DMS 273 (cell line): Measurements from ENCODE around the gene TAF1C.

ENCODE experiments used
- DNase-seq: peaks from one replicate; lab custom pipeline; 2025; ENCODE audit not compliant: unreplicated experiment; lab: John Stamatoyannopoulos, UW

TAF1C gene

DNA sequence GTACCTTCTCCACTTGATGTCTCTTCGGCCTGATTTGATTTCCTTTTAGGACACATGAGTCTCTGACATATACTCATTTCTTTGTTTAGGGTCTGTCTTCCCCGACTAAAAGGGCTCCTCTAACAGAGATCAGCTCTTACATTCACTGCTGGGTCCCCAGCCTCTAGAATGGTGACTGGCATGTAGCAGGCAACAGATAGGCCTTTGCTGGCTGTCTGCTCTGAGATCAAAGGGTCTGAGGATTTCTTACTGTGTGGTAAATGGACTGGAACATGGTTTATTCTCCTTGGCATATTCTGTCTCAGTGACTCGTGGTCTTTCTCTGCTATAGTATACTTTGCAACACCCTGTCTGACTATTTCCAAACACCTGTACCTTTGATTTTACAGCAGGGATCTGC is 25.1 kb downstream of the TAF1C start:
- DNase-seq = no peak

DNA sequence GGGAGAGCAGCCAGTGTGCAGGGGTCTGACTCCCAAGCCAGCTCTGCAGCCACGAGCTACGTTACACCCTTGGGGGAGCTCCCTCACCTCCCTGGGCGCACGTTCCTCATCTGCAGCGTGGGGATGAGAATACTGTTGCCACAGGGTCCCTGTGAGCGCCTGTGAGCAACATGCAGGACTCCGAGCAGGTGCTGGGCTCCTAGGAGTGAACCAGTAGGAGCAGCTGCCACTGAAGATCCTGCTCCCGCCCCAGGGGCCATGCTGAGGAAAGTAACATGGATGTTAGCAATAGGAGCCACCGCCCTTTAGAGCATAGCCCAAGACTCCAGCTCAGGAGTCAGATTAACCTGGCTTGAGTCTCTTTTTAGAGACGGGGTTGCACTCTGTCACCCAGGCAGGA is 25.8 kb downstream of the TAF1C start:
- DNase-seq = no peak

DNA sequence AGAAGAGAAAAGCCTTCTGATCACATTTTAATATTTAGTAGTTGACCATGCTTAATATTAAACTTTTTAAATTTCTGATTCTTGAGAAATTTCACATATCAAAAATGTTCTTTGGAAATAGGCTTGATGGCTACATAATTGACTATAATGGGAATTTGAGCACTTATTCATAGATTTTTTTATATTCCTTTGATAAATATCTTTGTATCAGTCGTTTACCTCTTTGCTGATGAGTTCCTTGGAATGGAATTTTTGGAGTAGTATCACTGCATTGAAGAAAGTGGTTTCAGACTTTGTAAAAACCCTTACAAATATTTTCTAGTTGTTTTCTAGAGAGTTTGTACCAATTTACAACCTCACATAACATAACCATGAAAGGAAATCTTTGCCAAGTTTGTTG is 27.1 kb downstream of the TAF1C start:
- no peak for DNase-seq

DNA sequence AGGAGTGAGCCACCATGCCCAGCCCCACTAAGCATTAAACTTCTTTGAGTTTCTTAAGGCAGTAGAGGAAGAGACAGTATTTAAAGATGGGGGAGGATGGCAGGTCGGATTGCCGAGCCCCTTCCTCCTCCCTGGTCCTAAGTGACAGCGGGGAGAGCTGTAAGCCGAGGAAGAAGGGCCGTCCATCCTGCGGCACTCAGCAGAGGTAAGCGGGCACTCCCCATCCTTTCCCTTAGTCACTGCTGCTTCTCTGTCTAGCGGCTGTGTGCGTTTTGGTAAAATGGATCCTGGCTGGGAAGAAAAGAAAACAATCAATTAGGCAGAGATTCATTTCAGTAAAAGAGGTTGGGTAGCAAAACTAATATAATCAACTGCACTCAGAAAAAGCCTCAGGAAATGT is 27.9 kb downstream of the TAF1C start:
- no peak for DNase-seq

DNA sequence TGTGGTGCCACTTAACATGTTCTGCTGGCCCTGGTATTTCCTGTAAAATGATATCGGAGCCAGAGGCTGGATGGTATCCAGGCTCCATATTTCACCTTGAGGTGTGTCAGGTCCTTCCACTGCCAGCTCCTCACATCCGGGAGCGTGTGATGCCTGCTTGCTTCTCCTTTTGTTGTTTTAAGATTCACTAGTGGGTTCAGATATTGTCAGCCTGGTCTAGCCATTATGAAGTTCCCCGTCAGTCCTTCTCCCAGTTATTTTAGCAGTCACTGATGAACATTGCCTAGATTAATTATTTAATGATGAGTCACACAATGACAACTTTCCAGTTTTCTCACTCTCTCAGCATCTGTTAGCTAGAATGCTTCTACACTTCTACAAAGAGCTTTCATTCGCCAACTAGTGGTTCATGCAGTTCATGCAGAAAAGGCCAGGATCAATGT is 30.5 kb downstream of the TAF1C start:
- DNase-seq = peak; percentile 54

DNA sequence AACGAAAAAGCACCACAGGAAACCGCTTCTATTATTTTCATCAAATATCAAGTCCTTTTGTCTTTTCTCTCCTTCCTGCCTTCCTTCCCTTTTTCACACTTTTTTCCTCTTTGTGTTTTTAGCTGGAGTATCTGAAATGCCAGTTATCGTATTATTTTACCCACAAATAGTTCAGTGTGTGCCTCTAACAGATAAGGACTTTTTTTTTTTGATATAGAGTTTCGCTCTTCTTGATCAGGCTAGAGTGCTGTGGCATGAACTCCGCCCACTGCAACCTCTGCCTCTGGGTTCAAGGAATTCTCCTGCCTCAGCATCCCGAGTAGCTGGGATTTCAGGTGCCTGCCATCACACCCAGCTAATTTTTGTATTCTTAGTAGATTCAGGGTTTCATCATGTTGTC is 31.1 kb downstream of the TAF1C start:
- DNase-seq = no peak

DNA sequence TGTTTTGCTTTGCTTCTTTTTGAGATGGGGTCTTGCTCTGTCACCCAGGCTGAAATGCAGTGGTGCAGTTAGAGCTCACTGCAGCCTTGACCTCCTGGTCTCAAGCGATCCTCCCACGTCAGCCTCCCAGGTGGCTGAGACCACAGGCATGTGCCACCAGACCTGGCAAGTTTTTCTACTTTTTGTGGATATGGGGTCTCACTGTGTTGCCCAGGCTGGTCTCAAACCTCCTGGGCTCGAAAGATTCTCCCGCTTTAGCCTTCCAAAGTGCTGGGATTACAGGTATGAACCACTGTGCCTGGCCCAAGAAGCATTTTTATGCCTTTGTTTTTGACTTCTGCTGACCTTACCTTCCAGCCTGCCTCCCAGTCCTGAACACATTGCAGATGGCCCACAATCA is 31.6 kb downstream of the TAF1C start:
- DNase-seq = no peak

DNA sequence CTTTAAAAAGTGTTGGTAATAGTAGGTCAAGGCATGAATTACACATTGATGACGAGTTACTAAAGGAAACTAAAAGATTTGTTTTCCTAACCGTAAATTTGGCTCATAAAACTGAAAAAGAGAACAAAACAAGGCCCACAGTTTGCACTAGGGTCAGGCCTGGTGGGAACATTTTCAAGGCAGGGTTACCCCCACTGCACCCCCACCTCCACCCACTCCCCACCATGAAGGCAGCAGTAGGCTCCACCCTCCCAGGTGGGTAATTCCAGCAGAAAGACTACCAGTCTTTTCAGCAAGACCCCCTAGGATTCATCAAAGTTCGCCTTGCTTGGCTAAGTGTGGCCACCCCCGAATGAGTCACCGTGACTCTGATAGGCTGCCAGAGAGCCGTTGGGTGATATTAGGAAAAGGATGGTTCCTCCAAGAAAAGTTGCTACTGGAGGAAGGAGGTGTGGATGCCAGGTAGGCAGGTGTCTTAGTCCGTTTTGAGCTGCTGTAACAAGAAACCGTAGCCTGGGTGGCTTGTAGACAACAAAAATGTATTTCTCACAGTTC is 33.1 kb downstream of the TAF1C start:
- DNase-seq = no peak

DNA sequence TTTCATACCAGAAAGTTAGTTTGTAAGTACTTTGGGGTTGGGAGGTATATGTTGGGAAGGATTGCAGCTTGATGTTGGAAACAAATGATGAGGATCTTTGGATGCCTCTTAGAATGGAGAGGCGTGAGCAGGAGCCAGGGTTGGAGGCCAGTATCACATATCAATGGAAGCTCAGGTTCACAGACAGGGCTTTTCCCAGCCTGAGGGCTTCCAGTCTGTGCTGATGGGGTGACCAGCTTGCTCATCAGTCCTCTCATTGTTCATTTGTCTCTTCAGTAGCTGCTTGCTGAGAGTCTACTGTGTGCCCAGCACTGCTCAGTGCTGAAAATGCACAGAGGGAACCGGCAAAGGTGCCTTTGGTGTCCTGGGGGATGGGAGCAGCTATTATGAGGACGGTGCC is 35.9 kb downstream of the TAF1C start:
- no peak for DNase-seq

DNA sequence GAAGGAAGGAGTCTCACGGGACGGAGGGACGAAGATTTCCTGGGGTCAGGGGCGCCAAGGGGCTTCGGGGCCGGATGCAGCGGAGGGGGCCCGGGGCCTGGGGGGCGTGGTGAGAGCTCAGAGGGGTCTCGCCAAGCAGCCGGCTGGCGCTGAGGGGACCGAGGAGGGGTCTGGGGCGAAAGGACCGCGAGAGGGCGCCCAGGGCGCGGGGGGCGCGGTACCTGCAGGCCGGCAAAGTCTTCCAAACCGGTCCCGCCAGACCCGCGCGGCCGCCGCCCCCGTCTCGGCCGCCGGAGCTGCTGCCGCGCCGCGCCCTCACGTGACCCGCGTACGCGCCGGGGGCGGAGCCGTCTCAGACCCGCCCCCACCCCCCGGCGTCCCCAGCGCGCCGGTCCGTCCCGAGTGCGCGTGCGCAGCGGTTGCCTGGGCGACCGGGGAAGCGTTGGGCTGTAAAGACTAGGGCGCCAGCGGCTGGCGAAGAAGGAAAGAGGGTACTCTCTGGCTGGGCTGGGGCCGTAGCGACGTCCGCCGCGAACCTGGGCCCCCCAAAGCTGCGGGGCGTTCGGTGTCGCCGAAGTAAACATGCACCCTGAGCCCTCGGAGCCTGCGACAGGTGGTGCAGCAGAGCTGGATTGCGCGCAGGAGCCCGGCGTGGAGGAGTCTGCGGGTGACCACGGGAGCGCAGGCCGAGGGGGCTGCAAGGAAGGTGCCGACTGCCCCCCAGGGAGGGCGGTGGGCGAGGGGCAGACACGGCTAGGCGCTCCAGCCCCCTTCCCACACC is 41.8 kb downstream of the TAF1C start, which contains the start of the genes DNAAF1 and HSDL1:
DNAAF1 (plus strand) TSS at position 450 of the 781 bp plus-strand sequence; CDS start at position 583, 133 bp downstream.
HSDL1 (minus strand) TSS at position 319 of the 781 bp plus-strand sequence. CDS start 13,856 bp downstream, outside the sequence.
- DNase-seq = peak; percentile 96

DNA sequence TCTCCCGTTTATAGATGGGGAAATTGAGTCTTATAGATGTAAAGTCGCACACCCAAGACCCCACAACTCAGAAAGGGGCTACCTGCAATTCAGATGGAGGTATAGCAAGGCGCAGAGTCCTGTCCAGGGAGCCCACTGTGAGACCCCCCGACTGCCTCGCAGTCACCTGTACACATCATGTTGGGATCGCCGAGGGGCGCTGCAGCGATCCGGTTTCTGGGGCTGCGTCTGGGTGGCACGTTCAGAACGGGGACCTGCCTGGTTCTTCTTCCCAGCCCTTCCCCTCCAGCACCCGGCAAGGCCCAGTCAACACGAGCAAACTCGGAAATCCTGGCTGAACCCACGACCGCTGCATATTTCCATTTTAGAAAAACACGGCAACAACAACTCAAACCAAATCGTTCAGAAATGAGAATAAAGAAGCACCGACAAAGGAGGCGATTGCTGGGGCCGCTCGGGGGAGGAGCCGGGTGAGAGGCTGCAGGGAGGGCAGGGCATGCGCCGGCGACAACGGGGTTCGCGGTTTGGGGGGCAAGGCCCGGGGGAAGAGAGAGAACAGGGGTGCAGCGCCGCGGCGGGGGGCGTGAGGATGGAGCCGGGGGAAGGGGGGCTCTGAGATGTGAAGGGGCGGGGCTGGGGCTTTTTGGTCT is 42.5 kb downstream of the TAF1C start:
- DNase-seq = peak; percentile 67

DNA sequence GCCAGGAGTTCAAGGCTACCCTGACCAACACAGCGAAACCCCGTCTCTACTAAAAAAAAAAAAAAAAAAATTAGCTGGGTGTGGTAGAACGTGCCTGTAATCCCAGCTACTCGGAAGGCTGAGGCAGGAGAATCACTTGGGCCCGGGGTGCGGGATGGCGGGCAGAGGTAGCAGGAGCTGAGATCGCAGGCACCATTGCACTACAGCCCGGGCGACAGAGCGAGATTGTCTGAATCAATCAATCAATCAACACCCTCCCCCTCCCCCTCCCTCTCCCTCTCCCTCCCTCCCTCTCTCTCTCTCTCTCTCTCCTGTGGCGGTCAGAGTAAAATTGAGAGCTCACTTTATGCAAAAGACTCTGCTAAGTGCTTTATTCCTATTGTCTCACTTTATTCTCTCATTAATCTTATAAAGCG is 43.1 kb downstream of the TAF1C start:
- DNase-seq = no peak

DNA sequence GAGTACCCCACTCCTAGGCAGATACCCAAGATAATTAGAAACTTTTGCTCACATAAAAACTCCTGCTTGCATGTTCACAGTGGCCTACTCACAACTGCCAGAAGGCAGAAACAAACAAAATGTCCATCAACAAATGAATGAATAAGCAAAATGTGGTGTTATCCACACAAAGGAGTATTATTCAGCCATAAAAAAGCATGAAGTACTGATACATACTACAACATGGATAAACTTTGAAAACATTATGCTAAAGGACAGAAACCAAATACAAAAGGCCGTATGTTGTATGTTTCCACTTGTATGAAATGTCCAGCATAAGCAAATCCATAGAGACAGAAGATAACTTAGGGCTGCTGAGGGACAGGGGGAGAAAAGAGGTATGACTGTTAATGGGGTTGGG is 43.8 kb downstream of the TAF1C start:
- no peak for DNase-seq

DNA sequence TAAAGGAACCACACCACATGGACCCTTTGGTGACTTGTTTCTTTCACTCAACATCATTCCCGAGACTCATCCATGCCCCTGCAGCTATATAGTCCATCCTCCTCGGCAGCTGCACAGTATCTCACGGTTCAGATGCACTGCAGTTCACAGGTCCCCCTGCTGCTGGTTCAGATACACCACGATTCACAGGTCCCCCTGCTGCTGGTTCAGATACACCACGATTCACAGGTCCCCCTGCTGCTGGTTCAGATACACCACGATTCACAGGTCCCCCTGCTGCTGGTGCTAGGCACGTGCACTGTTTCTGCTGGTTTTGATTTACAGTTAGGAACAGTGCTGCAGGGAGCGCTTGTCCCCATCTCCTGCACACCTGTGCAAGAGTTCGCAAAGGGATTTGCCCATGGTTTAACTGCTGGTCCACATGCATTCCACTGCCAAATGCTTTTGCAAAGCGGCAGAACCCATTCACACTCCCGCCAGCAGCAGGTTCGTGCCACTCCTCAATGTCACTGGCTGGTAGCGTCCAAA is 45.6 kb downstream of the TAF1C start:
- peak; percentile 52 for DNase-seq

DNA sequence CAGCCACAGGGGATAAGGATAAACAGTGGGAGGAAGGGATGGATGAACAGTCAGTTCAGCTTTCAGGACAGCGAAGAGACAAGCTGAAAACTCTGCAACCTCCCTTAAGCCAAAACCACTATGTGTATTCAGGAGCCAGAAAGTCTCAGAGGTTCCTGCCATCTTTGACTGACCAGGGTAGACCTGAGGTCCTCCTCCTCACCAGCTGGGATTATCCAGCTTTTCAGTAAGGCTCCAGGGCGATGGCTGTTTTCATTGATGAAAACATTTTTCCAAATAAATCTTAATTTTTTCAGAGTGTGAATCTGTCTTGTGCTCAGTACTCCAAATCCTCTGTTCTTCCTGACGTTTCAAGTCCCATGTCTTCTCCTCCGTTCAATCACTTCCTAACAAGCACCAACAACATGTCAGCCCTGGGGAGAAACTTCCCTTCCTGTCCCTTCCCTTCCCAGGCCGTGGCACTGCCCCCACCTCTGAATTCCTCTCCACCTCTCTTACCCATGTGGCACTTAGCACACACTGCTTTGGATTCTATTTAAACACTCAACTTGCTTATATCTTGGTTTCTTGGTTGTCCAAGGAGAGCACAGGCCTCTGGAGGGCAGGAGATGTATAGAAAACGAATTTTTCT is 47.1 kb downstream of the TAF1C start:
- DNase-seq = no peak

DNA sequence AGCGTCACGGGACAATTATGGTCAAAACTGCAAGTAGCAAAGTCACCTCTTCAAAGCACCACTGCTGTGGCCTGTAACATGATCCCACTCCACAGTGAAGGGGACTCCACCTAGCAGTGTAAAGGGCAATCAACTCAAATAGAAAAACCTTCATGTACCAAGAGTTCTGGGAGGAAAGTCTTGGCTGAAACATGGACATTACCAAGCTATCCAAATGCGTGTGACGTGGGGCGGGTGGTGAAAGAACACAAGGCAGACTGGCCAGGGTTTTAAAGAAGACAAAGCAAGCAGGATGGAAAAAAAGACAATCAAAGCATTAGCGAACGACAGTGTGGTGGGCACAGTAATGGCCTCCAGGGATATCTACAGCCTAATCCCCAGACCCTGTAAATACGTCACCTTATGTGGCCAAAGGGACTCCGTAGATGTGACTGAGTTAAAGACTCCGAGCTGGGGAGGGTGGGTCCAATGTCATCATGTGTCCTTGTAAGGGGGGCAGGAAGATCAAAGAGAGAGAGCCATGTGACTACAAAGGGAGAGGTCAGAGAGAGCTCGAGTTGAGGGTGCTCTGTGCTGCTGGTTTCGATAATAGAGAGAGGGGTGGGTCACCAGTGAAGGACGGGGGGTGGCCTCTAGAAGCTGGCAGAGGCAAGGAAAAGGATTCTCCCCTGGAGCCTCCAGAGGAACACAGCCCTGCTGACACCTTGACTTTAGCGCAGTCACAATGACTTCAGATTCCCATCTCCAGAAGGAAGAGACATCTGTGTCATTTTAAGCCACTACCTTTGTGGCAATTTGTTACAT is 47.8 kb downstream of the TAF1C start:
- DNase-seq = peak; percentile 34

DNA sequence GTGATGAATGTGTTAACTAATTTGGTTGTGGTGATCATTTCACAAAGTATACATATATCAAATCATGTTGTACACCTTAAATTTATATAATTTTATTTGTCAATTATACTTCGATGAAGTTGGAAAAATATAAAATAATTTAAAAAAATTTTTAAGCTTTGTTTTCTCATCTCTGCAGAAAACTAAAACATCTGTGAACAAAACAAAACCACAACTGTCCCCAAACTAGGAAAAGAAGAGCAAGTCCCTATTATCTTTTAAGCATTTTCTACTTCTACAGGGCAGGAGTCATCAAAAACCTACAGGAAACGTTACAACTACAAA is 48.4 kb downstream of the TAF1C start:
- DNase-seq = no peak

DNA sequence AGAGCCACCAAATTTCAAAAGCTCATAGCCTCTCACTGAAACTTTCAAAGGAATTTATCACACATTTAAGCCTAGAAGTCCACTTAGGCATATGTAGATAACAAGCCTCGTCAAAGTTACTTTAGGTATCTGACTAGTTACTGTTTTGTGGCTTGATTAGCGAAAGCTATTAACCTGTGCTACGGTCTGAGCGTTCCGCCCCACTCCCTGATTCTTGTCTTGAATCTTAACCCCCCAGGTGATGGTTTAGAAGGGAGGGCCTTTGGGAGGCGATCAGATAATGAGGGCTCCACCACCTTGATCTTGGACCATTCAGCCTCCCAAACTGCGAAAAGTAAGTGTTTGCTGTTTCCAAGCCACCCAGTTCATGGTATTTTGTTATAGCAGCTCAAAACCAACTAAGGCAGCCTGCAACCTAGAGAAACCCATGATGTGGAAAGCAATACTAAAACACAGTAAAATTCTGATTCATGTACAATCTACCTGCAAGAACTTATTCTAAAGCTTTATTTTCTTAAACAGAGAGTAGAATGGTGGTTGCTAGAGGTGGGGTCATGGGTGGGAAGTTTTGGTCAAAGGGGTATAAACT is 49.0 kb downstream of the TAF1C start:
- no peak for DNase-seq

DNA sequence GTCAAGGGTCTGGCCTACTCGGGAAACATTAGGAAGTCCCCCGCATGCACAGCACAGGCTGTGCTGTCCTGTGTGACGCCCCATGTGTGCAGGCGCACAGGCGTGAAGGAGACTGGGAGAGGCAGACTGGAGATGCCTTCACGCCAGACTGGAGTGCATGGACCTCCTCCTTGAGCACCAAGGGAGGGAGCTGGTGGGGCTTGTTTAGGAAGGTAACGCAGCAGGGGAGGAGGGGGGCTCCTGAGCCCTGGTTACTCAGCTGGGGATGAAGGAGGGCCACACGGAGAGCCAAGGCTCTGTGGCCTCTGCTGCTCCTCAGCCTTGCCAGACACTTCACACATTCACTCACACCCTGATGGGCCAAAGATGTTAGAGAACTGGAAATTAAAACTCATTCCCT is 49.6 kb downstream of the TAF1C start:
- DNase-seq = no peak
